HG02571 (cell line): ENCODE measurements around the gene TREH.

Experiments used
- ATAC-seq: cut with Tn5 transposase; IDR thresholded peaks from one replicate; pipeline ENCODE4 v1.9.1; 2021; ENCODE audit warnings: mild to moderate bottlenecking, moderate library complexity; ENCODE audit not compliant: unreplicated experiment

TREH gene

GRCh38 chr11:118632577-118633318 is 46.7 kb downstream of the TREH start:
- no peak for ATAC-seq

- no peak for ATAC-seq
Observed at GRCh38 chr11:118631142-118631909, 48.1 kb downstream of the TREH start.

GRCh38 chr11:118629761-118630661 is 49.4 kb downstream of the TREH start:
- no peak for ATAC-seq

- no peak for ATAC-seq
Observed at GRCh38 chr11:118628861-118629549, 50.4 kb downstream of the TREH start.

- ATAC-seq: no peak
Observed at GRCh38 chr11:118628432-118628831, 51.0 kb downstream of the TREH start.

GRCh38 chr11:118628031-118628430 is 51.4 kb downstream of the TREH start:
- no peak for ATAC-seq

- ATAC-seq: no peak
Observed at GRCh38 chr11:118627566-118627965, 51.9 kb downstream of the TREH start.

- no peak for ATAC-seq
Observed at GRCh38 chr11:118625976-118626375, 53.5 kb downstream of the TREH start.

- ATAC-seq: no peak
Observed at GRCh38 chr11:118625036-118625690, 54.3 kb downstream of the TREH start.

GRCh38 chr11:118623269-118623655 is 56.2 kb downstream of the TREH start:
- ATAC-seq: no peak

- ATAC-seq: no peak
Observed at GRCh38 chr11:118622376-118623268, 56.8 kb downstream of the TREH start.

GRCh38 chr11:118621784-118622375 is 57.6 kb downstream of the TREH start:
- no peak for ATAC-seq

GRCh38 chr11:118621071-118621783 is 58.2 kb downstream of the TREH start:
- no peak for ATAC-seq

GRCh38 chr11:118620529-118621070 is 58.9 kb downstream of the TREH start:
- no peak for ATAC-seq

GRCh38 chr11:118619444-118620197 is 59.8 kb downstream of the TREH start:
- no peak for ATAC-seq

GRCh38 chr11:118618991-118619375 is 60.5 kb downstream of the TREH start:
- no peak for ATAC-seq
